IMR-90 (cell line): Measurements from ENCODE around the gene ZCCHC24. TPM values are rescaled to one million over a fixed set of nuclear protein-coding genes. Genes with fewer than 3 reads are reported as not detected.

Experiments used
- ATAC-seq: fragments of 200-7000 bp; cut with Tn5 transposase; 2 replicates; pipeline ENCODE4 v1.9.1; 2020; ENCODE audit warnings: low read depth, mild to moderate bottlenecking, moderate library complexity
- BruUV-seq: library from RNA; stranded (reverse); fragments of 400-500 nt; replicated peaks from 2 replicates; lab custom pipeline; 2021; lab: Mats Ljungman, UMichigan
- CTCF ChIA-PET: fragments of 300-600 bp; formaldehyde crosslinking; extraction: SDS; loops from one replicate; lab custom pipeline; 2021; ENCODE audit warnings: antibody characterized with exemption; lab: Yijun Ruan, JAX
- POLR2A ChIA-PET: fragments of 300-600 bp; sonication (Branson Sonifier 250); formaldehyde crosslinking; loops from one replicate; lab custom pipeline; 2022; ENCODE audit warnings: antibody characterized with exemption; ENCODE audit not compliant: unreplicated experiment; lab: Charles Lee
- DNase-seq: peaks from one replicate; pipeline ENCODE4 v3.0.0; 2013
- H2AFZ ChIP-seq: replicated peaks from 2 replicates; pipeline ENCODE3; 2013; ENCODE audit warnings: low read length, mild to moderate bottlenecking; ENCODE audit not compliant: poor library complexity
- H2AK5ac ChIP-seq: 2 replicates; pipeline ENCODE4 v1.6.1; 2013; ENCODE audit warnings: low read depth, low read length, inconsistent platforms
- H2AK9ac ChIP-seq: replicated peaks from 2 replicates; pipeline ENCODE3; 2013; ENCODE audit warnings: mild to moderate bottlenecking, low read depth, low read length, moderate library complexity; ENCODE audit not compliant: poor library complexity
- H2BK120ac ChIP-seq: 2 replicates; pipeline ENCODE4 v1.6.1; 2013; ENCODE audit warnings: low read depth, low read length, inconsistent platforms
- H2BK15ac ChIP-seq: 3 replicates; pipeline ENCODE4 v1.6.1; 2013; ENCODE audit warnings: low read depth, low read length, inconsistent platforms
- H2BK20ac ChIP-seq: 2 replicates; pipeline ENCODE4 v1.6.1; 2013; ENCODE audit warnings: low read depth, mild to moderate bottlenecking, inconsistent platforms, low read length, moderate library complexity
- H2BK5ac ChIP-seq: 2 replicates; pipeline ENCODE4 v1.6.1; 2013; ENCODE audit warnings: mild to moderate bottlenecking, low read depth, low read length, inconsistent platforms; ENCODE audit not compliant: poor library complexity, severe bottlenecking
- H3K14ac ChIP-seq: replicated peaks from 2 replicates; pipeline ENCODE4 v1.6.1; 2013; ENCODE audit warnings: low read depth, low read length, inconsistent platforms
- H3K18ac ChIP-seq: 2 replicates; pipeline ENCODE4 v1.6.1; 2013; ENCODE audit warnings: low read depth, low read length, control low read depth
- H3K23ac ChIP-seq: 2 replicates; pipeline ENCODE4 v1.6.1; 2013; ENCODE audit warnings: low read depth, low read length, inconsistent platforms
- H3K27ac ChIP-seq: 2 replicates; pipeline ENCODE4 v1.5.1; 2013; ENCODE audit warnings: mild to moderate bottlenecking, control low read depth, low read length; ENCODE audit not compliant: insufficient read depth
- H3K27me3 ChIP-seq: 2 replicates; pipeline ENCODE4 v1.6.1; 2013; ENCODE audit warnings: low read length; ENCODE audit not compliant: control insufficient read depth, insufficient read depth
- H3K36me3 ChIP-seq: 2 replicates; pipeline ENCODE4 v1.6.1; 2013; ENCODE audit warnings: low read length, mixed read lengths; ENCODE audit not compliant: control insufficient read depth, insufficient read depth
- H3K4ac ChIP-seq: 2 replicates; pipeline ENCODE4 v1.6.1; 2013; ENCODE audit warnings: low read depth, low read length, inconsistent platforms
- H3K4me1 ChIP-seq: 2 replicates; pipeline ENCODE4 v1.6.1; 2013; ENCODE audit warnings: low read length, mixed read lengths; ENCODE audit not compliant: control insufficient read depth, insufficient read depth
- H3K4me2 ChIP-seq: 2 replicates; pipeline ENCODE4 v1.6.1; 2013; ENCODE audit warnings: low read depth, mild to moderate bottlenecking, control low read depth, low read length, moderate library complexity
- H3K4me3 ChIP-seq: 2 replicates; pipeline ENCODE4 v1.5.1; 2013; ENCODE audit warnings: low read depth, mild to moderate bottlenecking, control low read depth, low read length, moderate library complexity; ENCODE audit not compliant: insufficient read depth
- H3K56ac ChIP-seq: 2 replicates; pipeline ENCODE4 v1.6.1; 2013; ENCODE audit warnings: low read length, inconsistent platforms; ENCODE audit not compliant: insufficient read depth; ENCODE audit errors: extremely low read depth
- H3K79me1 ChIP-seq, 2 experiments: 2 replicates each; pipeline ENCODE4 v1.6.1; 2013; ENCODE audit warnings: low read length in 2 of 2, inconsistent platforms in 1 of 2, low read depth in 1 of 2
- H3K9ac ChIP-seq: 2 replicates; pipeline ENCODE4 v1.6.1; 2013; ENCODE audit warnings: low read depth, low read length, control low read depth
- H3K9me1 ChIP-seq: 2 replicates; pipeline ENCODE4 v1.6.1; 2013; ENCODE audit warnings: low read length, inconsistent platforms; ENCODE audit not compliant: insufficient read depth
- H3K9me3 ChIP-seq: 2 replicates; pipeline ENCODE4 v1.6.1; 2013; ENCODE audit warnings: low read length; ENCODE audit not compliant: control insufficient read depth, insufficient read depth
- H4K20me1 ChIP-seq: 2 replicates; pipeline ENCODE4 v1.6.1; 2013; ENCODE audit warnings: low read length, inconsistent platforms; ENCODE audit not compliant: insufficient read depth
- H4K5ac ChIP-seq: 2 replicates; pipeline ENCODE4 v1.6.1; 2013; ENCODE audit warnings: mild to moderate bottlenecking, low read depth, low read length, control low read depth
- H4K8ac ChIP-seq, 2 experiments: 2 replicates each; pipeline ENCODE4 v1.6.1; 2013; ENCODE audit warnings: low read depth in 2 of 2, low read length in 2 of 2, control low read depth in 1 of 2, inconsistent platforms in 1 of 2
- H4K91ac ChIP-seq: 2 replicates; pipeline ENCODE4 v1.6.1; 2013; ENCODE audit warnings: low read depth, low read length, inconsistent platforms; ENCODE audit not compliant: insufficient read depth
- BHLHE40 ChIP-seq: fragments of 150-350 bp; IDR thresholded peaks from 2 replicates; pipeline ENCODE4 v1.6.1; 2016; ENCODE audit warnings: mild to moderate bottlenecking, low read depth, low read length
- CEBPB ChIP-seq: IDR thresholded peaks from 2 replicates; pipeline ENCODE4 v1.6.1; 2012; ENCODE audit warnings: low read depth, low read length, improper control_type of control experiment
- CHD1 ChIP-seq: IDR thresholded peaks from 2 replicates; pipeline ENCODE4 v1.6.1; 2012; ENCODE audit warnings: low read depth, low read length, improper control_type of control experiment
- MAFK ChIP-seq: IDR thresholded peaks from 2 replicates; pipeline ENCODE4 v1.6.1; 2012; ENCODE audit warnings: low read depth, low read length, improper control_type of control experiment
- POLR2A ChIP-seq: IDR thresholded peaks from 2 replicates; pipeline ENCODE4 v1.6.1; 2012; ENCODE audit warnings: mild to moderate bottlenecking, low read depth, low read length
- RAD21 ChIP-seq: IDR thresholded peaks from 2 replicates; pipeline ENCODE4 v1.6.1; 2012; ENCODE audit warnings: low read length, improper control_type of control experiment
- RCOR1 ChIP-seq: IDR thresholded peaks from 2 replicates; pipeline ENCODE4 v1.6.1; 2012; ENCODE audit warnings: mild to moderate bottlenecking, low read length, improper control_type of control experiment; ENCODE audit not compliant: insufficient replicate concordance
- USF2 ChIP-seq: fragments of 150-350 bp; IDR thresholded peaks from 2 replicates; pipeline ENCODE4 v1.6.1; 2017; ENCODE audit warnings: mild to moderate bottlenecking, antibody characterized with exemption, low read length, low read depth
- WGBS, 2 experiments: methylation state at CpG; one replicate each; pipeline versions ENCODE4 v1.1.5 to v1.1.7; 2013; ENCODE audit warnings: missing lambda C conversion rate in 2 of 2; ENCODE audit not compliant: insufficient read length in 1 of 2; ENCODE audit errors: extremely low coverage in 2 of 2; 5-methylcytosine and 5-hydroxymethylcytosine counted together
- dilution Hi-C: fragments of 300-500 bp; cut with HindIII; formaldehyde crosslinking; loops from one replicate; pipeline ENCODE4 v1.14.3; 2018; ENCODE audit warnings: low sequenced_read_pairs; ENCODE audit not compliant: unreplicated experiment
- in situ Hi-C: fragments of 300-500 bp; cut with MboI; formaldehyde crosslinking; loops from 3 replicates; pipeline ENCODE4 v1.14.3; 2019; ENCODE audit warnings: low sequenced_read_pairs, inconsistent platforms, mixed read lengths
- intact Hi-C: fragments of 100-400 bp; cut with micrococcal nuclease; formaldehyde crosslinking; loops from 2 replicates; pipeline ENCODE4 v1.10.0; 2022
- polyA plus RNA-seq, 3 experiments: library from polyadenylated mRNA; depleted of rRNA; stranded (reverse); fragments of >200 nt; gene quantifications; 2 replicates each; pipeline ENCODE4 v1.2.3, GENCODE V29; 2012; ENCODE audit warnings: low replicate concordance in 1 of 3
- total RNA-seq: library from RNA; depleted of rRNA; stranded (reverse); fragments of >200 nt; gene quantifications from 2 replicates; pipeline ENCODE4 v1.2.3, GENCODE V29; 2012

ZCCHC24 gene
- total and polyA plus RNA-seq, 2 of the 4 experiments (the other 2 are of a cell fraction): 15.1 to 25.9 TPM

GRCh38 chr10:79463578-79464496 is 18.4 kb upstream of the ZCCHC24 start (continued):
- no peak for TF ChIP-seq CEBPB
- TF ChIP-seq POLR2A: no peak

- H3K14ac ChIP-seq: no peak overlapping the region
- H3K4me2 ChIP-seq: no peak overlapping the region
- BruUV-seq: no TSS peak
- no peak overlapping the region for H4K8ac ChIP-seq
- H3K27ac ChIP-seq: no peak overlapping the region
- H2AK5ac ChIP-seq: no peak overlapping the region
- in situ Hi-C loops: no loop called here
- no peaks in the 10 kb centered on the region for H3K36me3 ChIP-seq
- H3K4ac ChIP-seq: no peak overlapping the region
- intact Hi-C loops: no loop called here
- no peaks in the 10 kb centered on the region for H3K9me3 ChIP-seq
- H2AK9ac ChIP-seq: no peak overlapping the region
- ChIA-PET CTCF (interaction anchor here (1.1 to 1.2 kb wide), 2 partner anchors 27 to 61 kb away, joined by 3 read pairs; no protein-coding TSS in a partner anchor), POLR2A (no interaction called here)
- H3K18ac ChIP-seq: no peak overlapping the region
- H2BK15ac ChIP-seq: no peak overlapping the region
- H2BK5ac ChIP-seq: no peak overlapping the region
- H3K9me1 ChIP-seq: no peaks in the 10 kb centered on the region
- H3K23ac ChIP-seq: no peak overlapping the region
- no peak overlapping the region for H4K91ac ChIP-seq
- no peaks in the 10 kb centered on the region for H3K4me1 ChIP-seq
- H3K27me3 ChIP-seq: no peaks in the 10 kb centered on the region
- no peak overlapping the region for H2AFZ ChIP-seq
- H3K79me1 ChIP-seq: no peaks in the 10 kb centered on the region
- no peak overlapping the region for H3K4me3 ChIP-seq
- no peak overlapping the region for H3K56ac ChIP-seq
- H2BK120ac ChIP-seq: no peak overlapping the region
- ATAC-seq (no peak), DNase-seq (no peak)
- H4K5ac ChIP-seq: no peak overlapping the region
- TF ChIP-seq CHD1: no peak
- TF ChIP-seq RAD21: no peak
- TF ChIP-seq BHLHE40: no peak
- no peak for TF ChIP-seq MAFK
- no peak for TF ChIP-seq USF2
- no peak for TF ChIP-seq POLR2A
- TF ChIP-seq RCOR1: no peak
- no peak overlapping the region for H2BK20ac ChIP-seq
- no CpG with 5 or more reads among the region's 4 CpGs for WGBS, 2 experiments
- dilution Hi-C loops: no loop called here
- H4K20me1 ChIP-seq: no peaks in the 10 kb centered on the region
- no peak overlapping the region for H3K9ac ChIP-seq
Measured at GRCh38 chr10:79460687-79461086, 15.3 kb upstream of the ZCCHC24 start.
